HepG2 (cell line): ENCODE measurements around the gene MCM3AP. TPM values are rescaled to one million over a fixed set of nuclear protein-coding genes. Genes with fewer than 3 reads are reported as not detected.

ENCODE experiments used
- ARHGAP35 ChIP-seq: sonication (generic); formaldehyde crosslinking; IDR thresholded peaks from 2 replicates; pipeline ENCODE4 v1.9.0; 2022; ENCODE audit warnings: mild to moderate bottlenecking, inconsistent platforms, moderate library complexity, missing genetic modification reagents, borderline replicate concordance
- BRCA1 ChIP-seq: sonication (generic); formaldehyde crosslinking; IDR thresholded peaks from 2 replicates; pipeline ENCODE4 v1.4.0; 2020; ENCODE audit warnings: missing genetic modification reagents
- CBX2 ChIP-seq, 2 experiments: fragments of 200-600 bp in 1 of 2; sonication (generic); formaldehyde crosslinking in 1 of 2; IDR thresholded peaks; 2 replicates each; pipeline versions ENCODE4 v1.7.0 to v1.8.1; 2018 to 2022; ENCODE audit warnings: low read depth in 2 of 2, low read length in 1 of 2, mild to moderate bottlenecking in 1 of 2, missing genetic modification reagents in 1 of 2
- FOXA3 ChIP-seq: IDR thresholded peaks from 2 replicates; pipeline ENCODE4 v1.6.1; 2016; ENCODE audit warnings: missing genetic modification reagents, missing compliant biosample characterization
- NFIC ChIP-seq: IDR thresholded peaks from 2 replicates; pipeline ENCODE4 v1.6.1; 2012; ENCODE audit warnings: mild to moderate bottlenecking, low read length, inconsistent platforms
- NONO ChIP-seq, 2 experiments: fragments of 450-650 bp in 1 of 2; sonication (generic) in 1 of 2; formaldehyde crosslinking in 1 of 2; IDR thresholded peaks in 1 of 2; conservative IDR thresholded peaks in 1 of 2; 2 replicates each; pipeline versions ENCODE4 v1.6.1 to v1.8.0; 2017 to 2022; ENCODE audit warnings: mild to moderate bottlenecking in 1 of 2, missing genetic modification reagents in 1 of 2, moderate library complexity in 1 of 2
- THYN1 ChIP-seq: sonication (generic); formaldehyde crosslinking; IDR thresholded peaks from 2 replicates; pipeline ENCODE4 v1.8.1; 2023; ENCODE audit warnings: low read depth, mild to moderate bottlenecking, moderate library complexity, missing genetic modification reagents, borderline replicate concordance
- ZC3H4 ChIP-seq: sonication (generic); formaldehyde crosslinking; IDR thresholded peaks from 2 replicates; pipeline ENCODE4 v1.4.0; 2020; ENCODE audit warnings: missing genetic modification reagents, borderline replicate concordance
- ZNF432 ChIP-seq: sonication (generic); formaldehyde crosslinking; IDR thresholded peaks from 2 replicates; pipeline ENCODE4 v1.5.0; 2020; ENCODE audit warnings: missing genetic modification reagents, mild to moderate bottlenecking, borderline replicate concordance
- ZNF567 ChIP-seq: sonication (generic); formaldehyde crosslinking; IDR thresholded peaks from 2 replicates; pipeline ENCODE4 v1.8.1; 2023; ENCODE audit warnings: mild to moderate bottlenecking, missing genetic modification reagents, borderline replicate concordance
- ZNF644 ChIP-seq: IDR thresholded peaks from 2 replicates; pipeline ENCODE4 v1.6.1; 2016; ENCODE audit warnings: low read depth
- ZNF7 ChIP-seq: IDR thresholded peaks from 2 replicates; pipeline ENCODE4 v1.6.1; 2016; ENCODE audit warnings: missing biosample characterization, missing genetic modification reagents
- ZNF737 ChIP-seq: sonication (generic); formaldehyde crosslinking; IDR thresholded peaks from 2 replicates; pipeline ENCODE4 v1.5.0; 2020; ENCODE audit warnings: missing genetic modification reagents, mild to moderate bottlenecking, borderline replicate concordance
- ZNF879 ChIP-seq: sonication (generic); formaldehyde crosslinking; IDR thresholded peaks from 2 replicates; pipeline ENCODE4 v1.8.1; 2023; ENCODE audit warnings: missing genetic modification reagents
- ZSCAN22 ChIP-seq: sonication (generic); formaldehyde crosslinking; IDR thresholded peaks from 2 replicates; pipeline ENCODE4 v1.4.0; 2020; ENCODE audit warnings: mild to moderate bottlenecking, missing genetic modification reagents
- polyA plus RNA-seq, 8 experiments: library from polyadenylated mRNA; depleted of rRNA in 3 of 8; stranded (reverse) in 7 of 8; unstranded in 1 of 8; fragments of >200 nt; fragmentation: Illumina TruSeq in 4 of 8; extraction: Trizol in 4 of 8; gene quantifications; 2 replicates each; pipeline versions ENCODE4 v1.2.1 to v1.2.3, GENCODE V29; 2011 to 2016; ENCODE audit warnings: low read depth in 4 of 8, missing spikeins in 1 of 8, mixed read lengths in 1 of 8; ENCODE audit not compliant: insufficient read depth in 1 of 8
- total RNA-seq, 5 experiments: library from RNA; depleted of rRNA; stranded (reverse); fragments of >200 nt; fragmentation: Illumina TruSeq; extraction: Trizol; gene quantifications; 2 replicates each; pipeline ENCODE4 v1.2.3, GENCODE V29; 2016; ENCODE audit warnings: low read depth in 1 of 5
- TF ChIP-seq, protein P1 (sequence below): sonication (generic); formaldehyde crosslinking; IDR thresholded peaks from 2 replicates; pipeline ENCODE4 v1.5.0; 2020; ENCODE audit warnings: missing genetic modification reagents, mild to moderate bottlenecking, borderline replicate concordance
- TF ChIP-seq, protein P2 (sequence below): sonication (generic); formaldehyde crosslinking; IDR thresholded peaks from 2 replicates; pipeline ENCODE4 v1.4.0; 2020; ENCODE audit warnings: missing genetic modification reagents
- TF ChIP-seq, protein P3 (sequence below): sonication (generic); formaldehyde crosslinking; IDR thresholded peaks from 2 replicates; pipeline ENCODE4 v1.4.0; 2020; ENCODE audit warnings: mild to moderate bottlenecking, missing genetic modification reagents

The MCM3AP gene
- total and polyA plus RNA-seq, 2 of the 13 experiments (the other 11 are each of a cell fraction or from before 2014, with no cell fraction given): 27.0 to 54.7 TPM

DNA sequence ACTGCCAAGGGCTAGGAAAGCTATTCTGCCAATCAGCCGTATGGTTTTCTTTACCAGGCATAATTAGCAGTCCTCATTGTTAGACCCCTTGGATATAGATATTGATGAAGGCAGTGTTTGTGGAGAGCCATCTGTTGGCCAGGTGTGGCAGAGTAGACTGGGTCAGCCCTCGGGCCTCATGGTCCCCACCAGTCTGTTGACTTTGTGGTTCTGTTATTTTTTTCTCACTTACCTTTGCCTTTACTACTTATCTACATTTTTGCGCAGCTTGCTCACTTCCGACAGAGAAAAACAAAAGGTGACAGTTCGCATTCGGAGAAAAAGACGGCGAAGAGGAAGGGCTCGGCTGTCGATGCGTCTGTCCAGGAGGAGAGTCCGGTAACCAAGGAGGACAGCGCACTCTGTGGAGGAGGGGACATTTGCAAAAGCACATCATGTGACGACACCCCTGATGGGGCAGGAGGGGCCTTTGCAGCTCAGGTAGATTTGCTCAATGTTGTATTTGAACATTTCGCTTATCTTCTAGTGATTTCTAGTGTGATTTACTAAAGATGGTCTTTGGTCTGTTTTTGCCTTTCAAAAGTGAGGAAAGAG lies 40.8 kb upstream of the MCM3AP start (continued):
- TF ChIP-seq CBX2 (IDR thresholded peaks at IDR 0.05; ENCODE audit: low read depth, low read length): no peak
- TF ChIP-seq CBX2 (CRISPR knock-in tag; IDR thresholded peaks at IDR 0.05; ENCODE audit: low read depth): no peak
- TF ChIP-seq ARHGAP35 (CRISPR knock-in tag): no peak
- TF ChIP-seq, protein P1, sequence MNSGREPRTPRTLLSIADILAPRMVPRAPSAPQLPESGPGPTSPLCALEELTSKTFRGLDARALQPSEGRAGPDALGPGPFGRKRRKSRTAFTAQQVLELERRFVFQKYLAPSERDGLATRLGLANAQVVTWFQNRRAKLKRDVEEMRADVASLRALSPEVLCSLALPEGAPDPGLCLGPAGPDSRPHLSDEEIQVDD (CRISPR knock-in tag): no peak
- peak; percentile 77; the same call in 1 of the 2 replicates for TF ChIP-seq ZNF7 (CRISPR knock-in tag)
- no peak for TF ChIP-seq BRCA1 (CRISPR knock-in tag)
- TF ChIP-seq FOXA3: no peak
- TF ChIP-seq ZNF432 (CRISPR knock-in tag): no peak
- TF ChIP-seq ZC3H4 (CRISPR knock-in tag): no peak
- TF ChIP-seq, protein P2, sequence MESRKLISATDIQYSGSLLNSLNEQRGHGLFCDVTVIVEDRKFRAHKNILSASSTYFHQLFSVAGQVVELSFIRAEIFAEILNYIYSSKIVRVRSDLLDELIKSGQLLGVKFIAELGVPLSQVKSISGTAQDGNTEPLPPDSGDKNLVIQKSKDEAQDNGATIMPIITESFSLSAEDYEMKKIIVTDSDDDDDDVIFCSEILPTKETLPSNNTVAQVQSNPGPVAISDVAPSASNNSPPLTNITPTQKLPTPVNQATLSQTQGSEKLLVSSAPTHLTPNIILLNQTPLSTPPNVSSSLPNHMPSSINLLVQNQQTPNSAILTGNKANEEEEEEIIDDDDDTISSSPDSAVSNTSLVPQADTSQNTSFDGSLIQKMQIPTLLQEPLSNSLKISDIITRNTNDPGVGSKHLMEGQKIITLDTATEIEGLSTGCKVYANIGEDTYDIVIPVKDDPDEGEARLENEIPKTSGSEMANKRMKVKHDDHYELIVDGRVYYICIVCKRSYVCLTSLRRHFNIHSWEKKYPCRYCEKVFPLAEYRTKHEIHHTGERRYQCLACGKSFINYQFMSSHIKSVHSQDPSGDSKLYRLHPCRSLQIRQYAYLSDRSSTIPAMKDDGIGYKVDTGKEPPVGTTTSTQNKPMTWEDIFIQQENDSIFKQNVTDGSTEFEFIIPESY (CRISPR knock-in tag): peak; percentile 56; the same call in 1 of the 2 replicates
- no peak for TF ChIP-seq NFIC
- TF ChIP-seq ZNF737: no peak
- no peak for TF ChIP-seq NONO (IDR thresholded peaks at IDR 0.05)
- 0 out of 2 replicates have a peak, but pooled peaks have one; percentile 33 for TF ChIP-seq NONO (CRISPR knock-in tag; conservative IDR thresholded peaks at IDR 0.05)
- TF ChIP-seq ZNF879: no peak
- TF ChIP-seq ZNF567 (CRISPR knock-in tag): no peak
- TF ChIP-seq ZNF644 (CRISPR knock-in tag): no peak
- TF ChIP-seq, protein P3, sequence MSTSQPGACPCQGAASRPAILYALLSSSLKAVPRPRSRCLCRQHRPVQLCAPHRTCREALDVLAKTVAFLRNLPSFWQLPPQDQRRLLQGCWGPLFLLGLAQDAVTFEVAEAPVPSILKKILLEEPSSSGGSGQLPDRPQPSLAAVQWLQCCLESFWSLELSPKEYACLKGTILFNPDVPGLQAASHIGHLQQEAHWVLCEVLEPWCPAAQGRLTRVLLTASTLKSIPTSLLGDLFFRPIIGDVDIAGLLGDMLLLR (CRISPR knock-in tag): no peak
- TF ChIP-seq THYN1 (CRISPR knock-in tag): no peak
- TF ChIP-seq ZSCAN22 (CRISPR knock-in tag): no peak
